H1 (cell line): Measurements from ENCODE around the gene TBCD. TPM values are rescaled to one million over a fixed set of nuclear protein-coding genes. Genes with fewer than 3 reads are reported as not detected.

Source experiments
- BCL11A ChIP-seq, 2 experiments: IDR thresholded peaks; one replicate each; pipeline ENCODE4 v1.6.1; 2011; ENCODE audit warnings: low read depth in 2 of 2, low read length in 2 of 2, mild to moderate bottlenecking in 2 of 2
- CBX8 ChIP-seq: fragments of 300-800, 300-1000 bp; sonication (generic); IDR thresholded peaks from 2 replicates; pipeline ENCODE4 v1.7.1; 2016; ENCODE audit warnings: low read depth, low read length, borderline replicate concordance
- CEBPB ChIP-seq: IDR thresholded peaks from 2 replicates; pipeline ENCODE4 v1.6.1; 2012; ENCODE audit warnings: low read depth, low read length
- CHD1 ChIP-seq: IDR thresholded peaks from 2 replicates; pipeline ENCODE4 v1.6.1; 2012; ENCODE audit warnings: low read depth, low read length, improper control_type of control experiment
- CREB1 ChIP-seq: IDR thresholded peaks from 2 replicates; pipeline ENCODE4 v1.6.1; 2012; ENCODE audit warnings: inconsistent platforms
- KDM4A ChIP-seq: IDR thresholded peaks from one replicate; pipeline ENCODE4 v1.7.1; 2012; ENCODE audit warnings: low read depth, mild to moderate bottlenecking, moderate library complexity, low read length, inconsistent platforms; ENCODE audit not compliant: severe bottlenecking
- KDM5A ChIP-seq: fragments of 200-600 bp; IDR thresholded peaks from 2 replicates; pipeline ENCODE4 v1.7.1; 2012; ENCODE audit warnings: mild to moderate bottlenecking, low read length, inconsistent platforms, mixed read lengths
- MAX ChIP-seq: IDR thresholded peaks from 2 replicates; pipeline ENCODE4 v1.6.1; 2012; ENCODE audit warnings: inconsistent platforms
- TEAD4 ChIP-seq: IDR thresholded peaks from 2 replicates; pipeline ENCODE4 v1.6.1; 2012; ENCODE audit warnings: low read depth, low read length, inconsistent platforms, mixed read lengths
- polyA plus RNA-seq, 7 experiments: library from polyadenylated mRNA; depleted of rRNA in 3 of 7; stranded (reverse) in 5 of 7; unstranded in 2 of 7; fragments of >200 nt in 5 of 7; fragments of 200-250 nt in 2 of 7; gene quantifications; 1 replicate in 5 of 7; 2 replicates in 1 of 7; 4 replicates in 1 of 7; pipeline versions ENCODE4 v1.2.1 to v1.2.3, GENCODE V29; 2011 to 2013; ENCODE audit warnings: missing spikeins in 2 of 7, mixed read lengths in 2 of 7
- total RNA-seq: library from RNA; stranded (reverse); fragmentation: NEBNext Ultra II Directional; extraction: Animal tissue kit (Norgen Biotek cat#: 25700); gene quantifications from 2 replicates; pipeline ENCODE4 v1.2.1, GENCODE V29; 2021
- TF ChIP-seq, protein P1 (sequence below): fragments of 300-600 bp; sonication (generic); IDR thresholded peaks from 2 replicates; pipeline ENCODE4 v1.7.1; 2012; ENCODE audit warnings: low read length, moderate library complexity, mild to moderate bottlenecking, inconsistent platforms; ENCODE audit not compliant: insufficient replicate concordance

Gene TBCD
- total and polyA plus RNA-seq, 2 of the 8 experiments (the other 6 are each of a cell fraction or from before 2014, with no cell fraction given) = 118 to 162 TPM

DNA sequence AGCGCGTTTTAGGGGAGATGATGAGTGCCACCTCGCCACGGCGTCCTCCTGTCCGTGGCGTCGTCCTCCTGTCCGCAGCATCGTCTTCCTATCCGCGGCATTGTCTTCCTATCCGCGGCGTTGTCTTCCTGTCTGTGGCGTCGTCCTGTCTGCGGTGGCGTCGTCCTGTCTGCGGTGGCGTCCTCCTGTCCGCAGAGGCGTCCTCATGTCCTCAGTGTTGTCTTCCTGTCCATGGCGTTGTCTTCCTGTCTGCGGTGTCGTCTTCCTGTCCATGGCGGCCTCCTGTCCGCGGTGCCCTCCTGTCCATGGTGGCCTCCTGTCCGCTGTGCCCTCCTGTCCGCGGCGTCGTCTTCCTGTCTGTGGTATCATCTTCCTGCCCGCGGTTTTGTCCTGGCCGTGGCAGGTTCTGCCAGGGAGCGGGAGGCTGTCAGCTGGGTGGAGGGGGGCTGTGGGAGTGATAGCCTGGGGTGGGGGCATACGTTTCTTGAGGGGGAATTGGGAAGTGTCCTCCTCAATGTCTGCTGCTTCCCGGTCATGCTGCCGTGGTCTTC lies 30.9 kb downstream of the TBCD start (continued):
- TF ChIP-seq, protein P1, sequence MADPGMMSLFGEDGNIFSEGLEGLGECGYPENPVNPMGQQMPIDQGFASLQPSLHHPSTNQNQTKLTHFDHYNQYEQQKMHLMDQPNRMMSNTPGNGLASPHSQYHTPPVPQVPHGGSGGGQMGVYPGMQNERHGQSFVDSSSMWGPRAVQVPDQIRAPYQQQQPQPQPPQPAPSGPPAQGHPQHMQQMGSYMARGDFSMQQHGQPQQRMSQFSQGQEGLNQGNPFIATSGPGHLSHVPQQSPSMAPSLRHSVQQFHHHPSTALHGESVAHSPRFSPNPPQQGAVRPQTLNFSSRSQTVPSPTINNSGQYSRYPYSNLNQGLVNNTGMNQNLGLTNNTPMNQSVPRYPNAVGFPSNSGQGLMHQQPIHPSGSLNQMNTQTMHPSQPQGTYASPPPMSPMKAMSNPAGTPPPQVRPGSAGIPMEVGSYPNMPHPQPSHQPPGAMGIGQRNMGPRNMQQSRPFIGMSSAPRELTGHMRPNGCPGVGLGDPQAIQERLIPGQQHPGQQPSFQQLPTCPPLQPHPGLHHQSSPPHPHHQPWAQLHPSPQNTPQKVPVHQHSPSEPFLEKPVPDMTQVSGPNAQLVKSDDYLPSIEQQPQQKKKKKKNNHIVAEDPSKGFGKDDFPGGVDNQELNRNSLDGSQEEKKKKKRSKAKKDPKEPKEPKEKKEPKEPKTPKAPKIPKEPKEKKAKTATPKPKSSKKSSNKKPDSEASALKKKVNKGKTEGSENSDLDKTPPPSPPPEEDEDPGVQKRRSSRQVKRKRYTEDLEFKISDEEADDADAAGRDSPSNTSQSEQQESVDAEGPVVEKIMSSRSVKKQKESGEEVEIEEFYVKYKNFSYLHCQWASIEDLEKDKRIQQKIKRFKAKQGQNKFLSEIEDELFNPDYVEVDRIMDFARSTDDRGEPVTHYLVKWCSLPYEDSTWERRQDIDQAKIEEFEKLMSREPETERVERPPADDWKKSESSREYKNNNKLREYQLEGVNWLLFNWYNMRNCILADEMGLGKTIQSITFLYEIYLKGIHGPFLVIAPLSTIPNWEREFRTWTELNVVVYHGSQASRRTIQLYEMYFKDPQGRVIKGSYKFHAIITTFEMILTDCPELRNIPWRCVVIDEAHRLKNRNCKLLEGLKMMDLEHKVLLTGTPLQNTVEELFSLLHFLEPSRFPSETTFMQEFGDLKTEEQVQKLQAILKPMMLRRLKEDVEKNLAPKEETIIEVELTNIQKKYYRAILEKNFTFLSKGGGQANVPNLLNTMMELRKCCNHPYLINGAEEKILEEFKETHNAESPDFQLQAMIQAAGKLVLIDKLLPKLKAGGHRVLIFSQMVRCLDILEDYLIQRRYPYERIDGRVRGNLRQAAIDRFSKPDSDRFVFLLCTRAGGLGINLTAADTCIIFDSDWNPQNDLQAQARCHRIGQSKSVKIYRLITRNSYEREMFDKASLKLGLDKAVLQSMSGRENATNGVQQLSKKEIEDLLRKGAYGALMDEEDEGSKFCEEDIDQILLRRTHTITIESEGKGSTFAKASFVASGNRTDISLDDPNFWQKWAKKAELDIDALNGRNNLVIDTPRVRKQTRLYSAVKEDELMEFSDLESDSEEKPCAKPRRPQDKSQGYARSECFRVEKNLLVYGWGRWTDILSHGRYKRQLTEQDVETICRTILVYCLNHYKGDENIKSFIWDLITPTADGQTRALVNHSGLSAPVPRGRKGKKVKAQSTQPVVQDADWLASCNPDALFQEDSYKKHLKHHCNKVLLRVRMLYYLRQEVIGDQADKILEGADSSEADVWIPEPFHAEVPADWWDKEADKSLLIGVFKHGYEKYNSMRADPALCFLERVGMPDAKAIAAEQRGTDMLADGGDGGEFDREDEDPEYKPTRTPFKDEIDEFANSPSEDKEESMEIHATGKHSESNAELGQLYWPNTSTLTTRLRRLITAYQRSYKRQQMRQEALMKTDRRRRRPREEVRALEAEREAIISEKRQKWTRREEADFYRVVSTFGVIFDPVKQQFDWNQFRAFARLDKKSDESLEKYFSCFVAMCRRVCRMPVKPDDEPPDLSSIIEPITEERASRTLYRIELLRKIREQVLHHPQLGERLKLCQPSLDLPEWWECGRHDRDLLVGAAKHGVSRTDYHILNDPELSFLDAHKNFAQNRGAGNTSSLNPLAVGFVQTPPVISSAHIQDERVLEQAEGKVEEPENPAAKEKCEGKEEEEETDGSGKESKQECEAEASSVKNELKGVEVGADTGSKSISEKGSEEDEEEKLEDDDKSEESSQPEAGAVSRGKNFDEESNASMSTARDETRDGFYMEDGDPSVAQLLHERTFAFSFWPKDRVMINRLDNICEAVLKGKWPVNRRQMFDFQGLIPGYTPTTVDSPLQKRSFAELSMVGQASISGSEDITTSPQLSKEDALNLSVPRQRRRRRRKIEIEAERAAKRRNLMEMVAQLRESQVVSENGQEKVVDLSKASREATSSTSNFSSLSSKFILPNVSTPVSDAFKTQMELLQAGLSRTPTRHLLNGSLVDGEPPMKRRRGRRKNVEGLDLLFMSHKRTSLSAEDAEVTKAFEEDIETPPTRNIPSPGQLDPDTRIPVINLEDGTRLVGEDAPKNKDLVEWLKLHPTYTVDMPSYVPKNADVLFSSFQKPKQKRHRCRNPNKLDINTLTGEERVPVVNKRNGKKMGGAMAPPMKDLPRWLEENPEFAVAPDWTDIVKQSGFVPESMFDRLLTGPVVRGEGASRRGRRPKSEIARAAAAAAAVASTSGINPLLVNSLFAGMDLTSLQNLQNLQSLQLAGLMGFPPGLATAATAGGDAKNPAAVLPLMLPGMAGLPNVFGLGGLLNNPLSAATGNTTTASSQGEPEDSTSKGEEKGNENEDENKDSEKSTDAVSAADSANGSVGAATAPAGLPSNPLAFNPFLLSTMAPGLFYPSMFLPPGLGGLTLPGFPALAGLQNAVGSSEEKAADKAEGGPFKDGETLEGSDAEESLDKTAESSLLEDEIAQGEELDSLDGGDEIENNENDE = no peak
- TF ChIP-seq KDM5A (no peak), KDM4A (no peak), CHD1 (no peak), BCL11A (IDR thresholded peaks at IDR 0.05; ENCODE audit: low read depth in 2 of 2, low read length in 2 of 2) (no peak), CEBPB (no peak), MAX (no peak), CREB1 (no peak), CBX8 (no peak), TEAD4 (no peak)
- TF ChIP-seq, all 59 proteins: peak for 0
